Posterior cingulate gyrus (tissue), 11 donors: ENCODE results near the gene EIF3F.

Experiments
- DNase-seq, 10 donors: peaks; one replicate each; pipeline versions ENCODE4 v3.0.0 to v3.0.0-alpha.2; 2020 to 2021; ENCODE audit warnings: mixed read lengths in 3 of 10
- intact Hi-C: fragments of 100-400 bp; cut with DNase I; formaldehyde crosslinking; loops from one replicate; pipeline ENCODE4 v1.15.1; 2023

EIF3F gene

DNA sequence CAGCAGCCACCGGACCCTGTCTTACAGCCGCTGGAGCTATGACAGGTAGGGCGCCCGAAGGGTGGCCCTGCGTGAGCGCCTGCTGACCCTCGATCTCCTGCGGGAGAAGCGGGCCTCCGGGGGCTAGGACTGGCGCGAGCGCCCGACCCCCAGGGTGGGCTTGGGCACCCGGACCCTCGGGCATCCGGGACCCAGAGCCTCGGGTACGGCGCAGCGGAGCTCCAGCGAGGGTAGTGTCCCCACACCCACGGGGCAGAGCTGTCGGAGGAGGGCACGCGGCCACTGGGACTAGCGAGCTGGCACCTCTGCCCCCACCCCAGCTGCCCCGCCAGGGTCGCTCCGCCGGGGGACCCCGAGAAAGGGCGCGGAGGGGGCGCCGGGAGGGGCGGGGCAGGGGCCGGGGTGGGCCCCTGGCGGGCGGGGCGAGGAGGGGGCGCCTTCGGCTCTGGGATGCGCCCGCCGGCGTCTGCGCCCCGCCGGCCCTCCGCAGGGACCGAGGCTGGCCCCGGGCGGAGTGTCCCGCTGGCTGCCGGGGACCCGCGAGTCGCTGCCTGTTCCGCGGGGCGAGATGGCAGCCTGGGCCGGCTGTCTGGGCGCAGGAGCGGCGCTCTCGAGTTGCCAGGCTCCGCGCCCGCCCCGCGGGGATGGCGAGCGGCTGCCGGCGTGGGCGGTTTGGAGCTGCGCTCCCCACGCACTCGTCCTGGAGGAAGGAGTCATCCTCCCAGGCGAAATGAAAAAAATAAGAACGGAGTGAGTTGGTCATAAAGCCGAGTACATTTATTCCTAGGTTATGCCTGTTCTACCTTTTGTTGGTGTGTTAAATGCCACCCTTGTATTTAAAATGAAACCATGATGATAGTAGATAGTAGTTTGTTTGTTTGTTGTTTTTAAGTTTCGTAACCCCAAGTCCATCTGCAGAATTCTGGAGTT lies 32.4 kb downstream of the EIF3F start:
- DNase-seq = peak in 8 of 10 donors; percentile 36 to 91 (median 56)
- intact Hi-C loops = no loop called here

DNA sequence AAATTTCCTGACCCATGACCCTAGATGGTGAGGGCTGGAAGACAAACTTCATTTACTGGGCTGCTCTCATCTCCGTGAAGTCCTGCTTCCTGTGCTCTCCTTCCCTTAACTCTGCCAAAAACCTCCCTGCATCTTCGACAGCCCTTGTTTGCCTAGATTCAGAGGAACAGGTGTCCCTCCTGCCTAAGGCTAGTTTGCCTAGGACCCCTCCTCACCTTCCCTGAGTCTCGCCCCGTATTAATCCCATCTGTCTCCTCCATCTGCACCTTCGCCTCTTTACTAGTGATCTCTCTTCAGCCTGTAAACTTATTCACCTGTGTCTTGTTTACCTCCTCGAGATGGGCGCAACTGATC lies 33.1 kb downstream of the EIF3F start:
- DNase-seq = no peak

DNA sequence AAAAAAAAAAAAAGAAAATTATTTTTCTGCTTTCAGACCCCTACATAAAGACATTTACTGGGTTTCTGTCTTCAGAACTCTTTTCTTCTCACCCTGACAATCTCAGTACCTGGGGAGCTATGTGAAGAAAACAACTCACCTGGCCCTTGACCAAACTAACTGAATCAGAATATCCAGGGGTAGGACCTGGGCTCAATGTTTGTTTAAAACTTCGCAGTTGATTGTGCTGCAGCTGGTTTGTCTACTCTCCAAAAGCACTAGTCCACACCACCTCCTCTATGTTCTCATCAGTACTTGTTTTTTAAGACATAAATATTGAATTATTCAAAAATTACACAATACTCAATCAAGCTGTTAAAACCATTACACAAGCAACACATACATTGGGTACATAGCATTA lies 34.8 kb downstream of the EIF3F start:
- intact Hi-C loops = no loop called here
- no peak for DNase-seq

More for the DNA sequence above, 33.1 kb downstream of the EIF3F start:
- intact Hi-C loops = no loop called here

DNA sequence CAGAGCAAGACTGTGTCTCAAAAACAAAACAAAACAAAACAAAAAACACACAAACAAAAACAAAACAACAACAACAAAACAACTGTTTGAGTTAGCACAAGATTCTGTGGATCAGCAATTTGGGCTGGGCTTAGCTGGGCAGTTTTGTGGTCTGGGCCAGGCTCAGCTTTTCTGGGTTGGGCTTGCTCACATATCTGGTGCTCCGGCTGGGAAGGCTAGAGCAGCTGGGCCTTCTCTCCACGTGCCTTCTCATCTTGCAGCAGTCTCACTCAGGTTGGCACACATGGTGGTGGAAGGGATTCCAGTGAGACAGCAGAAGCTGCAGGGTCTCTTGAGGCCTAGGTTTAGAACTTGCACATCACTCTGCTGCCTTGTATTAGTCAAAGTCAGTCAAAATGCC lies 35.7 kb downstream of the EIF3F start:
- no peak for DNase-seq
- intact Hi-C loops = no loop called here

DNA sequence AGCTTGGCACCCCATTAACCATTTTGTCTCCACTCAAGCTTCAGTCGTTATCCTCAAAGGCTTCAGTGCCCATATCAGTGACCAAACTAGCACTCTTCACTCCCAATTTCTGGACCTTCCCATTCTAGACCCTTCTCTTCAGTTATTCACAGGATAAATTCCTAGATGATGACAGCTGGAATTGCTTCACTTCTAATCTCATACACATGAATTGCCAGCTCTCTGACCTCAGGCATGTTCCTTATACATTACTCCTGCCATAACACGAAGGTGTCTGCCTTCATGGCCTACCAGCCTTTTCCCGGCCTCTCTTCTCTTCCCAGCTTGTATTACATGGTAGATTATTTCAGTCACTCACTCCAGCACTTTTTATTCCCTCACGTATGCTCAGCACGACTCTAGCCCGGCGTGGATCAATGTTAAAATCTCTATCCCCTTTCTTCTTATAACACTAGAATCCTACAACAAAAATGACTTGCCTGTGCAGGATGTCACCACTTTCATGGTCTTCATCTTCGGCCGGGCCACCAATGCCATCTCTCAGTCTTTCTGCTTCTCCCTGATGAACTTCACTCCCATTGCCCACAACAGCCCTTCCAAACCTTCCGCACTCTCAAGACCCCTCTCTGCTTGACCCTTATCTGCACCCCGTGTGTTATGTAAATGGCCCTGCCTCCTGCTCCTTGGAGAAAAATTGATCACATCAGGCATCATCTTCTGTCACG lies 36.9 kb downstream of the EIF3F start:
- intact Hi-C loops = no loop called here
- no peak for DNase-seq

DNA sequence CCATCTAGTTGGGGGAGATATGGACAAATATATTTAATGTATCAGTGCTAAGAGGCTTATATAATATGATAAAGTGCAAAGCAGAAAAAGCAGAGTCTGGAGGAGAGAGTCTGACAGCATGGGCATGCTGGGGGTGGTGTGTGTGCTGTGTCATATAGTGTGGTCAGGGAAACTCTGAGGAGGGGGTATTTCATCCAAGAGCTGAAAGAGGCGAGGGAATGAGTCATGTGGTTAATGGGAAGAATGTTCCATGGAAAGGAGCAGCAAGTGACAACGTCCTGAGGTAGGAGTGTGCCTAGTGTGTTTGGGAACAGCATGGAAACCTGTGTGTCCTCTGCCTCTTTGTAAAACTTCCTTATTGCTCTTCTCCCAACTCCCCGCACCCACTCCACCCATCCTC lies 38.0 kb downstream of the EIF3F start:
- DNase-seq = no peak
- intact Hi-C loops = no loop called here

DNA sequence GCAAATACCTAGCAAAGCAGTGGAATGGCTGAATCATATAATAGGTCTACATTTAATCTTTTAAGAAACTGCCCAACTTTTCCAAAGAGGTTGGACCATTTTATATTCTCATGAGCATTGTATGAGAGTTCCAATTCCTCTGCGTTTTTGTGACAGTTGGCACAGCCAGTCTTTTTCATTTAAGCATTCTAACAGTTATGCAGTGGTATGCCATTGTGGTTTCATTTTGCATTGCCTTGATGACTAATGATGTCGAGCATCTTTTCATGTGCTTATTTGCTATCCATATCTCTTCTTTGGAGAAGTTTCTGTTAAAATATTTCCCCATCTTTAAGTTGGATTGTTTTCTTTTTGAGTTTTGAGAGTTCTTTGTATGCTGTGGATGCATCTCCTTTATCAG lies 38.7 kb downstream of the EIF3F start:
- DNase-seq = no peak
- intact Hi-C loops = no loop called here

DNA sequence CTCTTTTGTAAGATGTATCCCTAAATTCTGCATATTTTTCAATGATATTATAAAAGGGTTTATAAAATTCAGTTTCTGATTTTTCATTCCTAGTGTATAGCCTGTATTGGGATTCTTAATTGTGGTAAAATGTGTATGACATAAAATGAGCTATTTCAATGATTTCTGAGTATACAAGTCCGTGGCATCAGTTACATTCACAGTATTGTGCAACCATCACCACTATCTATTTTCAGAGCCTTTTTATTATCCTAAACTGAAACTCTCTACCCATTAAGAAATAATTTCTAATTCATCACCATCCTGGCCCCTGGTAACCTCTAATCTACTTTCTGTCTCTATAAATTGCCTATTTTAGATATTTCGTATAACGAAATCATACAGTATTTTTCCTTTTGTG lies 39.8 kb downstream of the EIF3F start:
- no peak for DNase-seq
- intact Hi-C loops = no loop called here

DNA sequence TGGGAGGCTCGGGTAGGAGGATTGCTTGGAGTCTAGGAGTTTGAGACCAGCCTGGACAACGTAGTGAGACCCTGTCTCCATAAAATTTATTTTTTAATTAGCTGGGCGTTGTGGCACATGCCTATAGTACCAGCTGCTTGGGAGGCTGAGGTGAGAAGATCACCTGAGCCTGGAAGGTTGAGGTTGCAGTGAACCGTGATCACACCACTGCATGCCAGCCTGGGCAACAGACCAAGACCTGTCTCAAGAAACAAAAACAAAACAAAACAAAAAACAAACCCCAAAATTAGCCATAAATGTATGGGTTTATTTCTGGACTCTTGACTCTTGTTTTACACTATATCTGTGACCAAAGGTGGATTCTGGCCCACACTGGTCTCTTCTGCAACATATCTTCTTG lies 41.6 kb downstream of the EIF3F start:
- intact Hi-C loops = no loop called here
- no peak for DNase-seq

DNA sequence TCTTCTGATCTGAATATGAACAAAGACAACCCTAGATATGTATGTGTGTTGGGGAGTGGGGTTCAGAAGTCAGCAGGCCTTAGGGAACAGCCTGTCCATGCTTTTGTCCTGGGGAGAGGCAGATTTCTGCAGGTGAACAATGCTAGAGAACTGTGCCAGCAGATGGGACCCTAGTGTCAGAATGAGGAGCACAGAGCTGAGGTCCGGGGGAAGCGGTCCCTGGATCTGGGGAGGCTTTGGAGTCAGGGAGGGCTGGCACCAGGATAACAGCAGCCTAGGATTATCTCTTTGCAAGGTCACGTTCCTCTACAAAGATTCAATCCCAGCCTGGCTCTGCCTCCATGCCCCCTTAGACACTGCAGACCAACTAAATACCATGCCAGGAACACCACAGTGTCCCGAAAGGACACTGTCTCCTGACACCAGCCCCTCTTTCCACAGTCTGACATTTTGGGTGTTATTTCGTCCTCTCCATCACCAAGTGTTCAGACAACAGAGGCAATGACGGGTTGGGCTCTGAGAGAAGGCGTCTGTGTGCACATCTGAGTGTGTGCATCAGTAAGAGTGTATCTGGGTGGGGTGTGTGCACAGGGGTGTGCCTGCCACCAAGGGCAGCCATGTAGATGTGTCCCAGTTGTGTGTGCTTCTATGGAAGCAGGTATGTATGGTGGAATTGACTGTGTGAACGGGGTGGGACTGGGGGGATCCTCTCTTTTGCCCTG lies 43.5 kb downstream of the EIF3F start:
- intact Hi-C loops = no loop called here
- DNase-seq = no peak

DNA sequence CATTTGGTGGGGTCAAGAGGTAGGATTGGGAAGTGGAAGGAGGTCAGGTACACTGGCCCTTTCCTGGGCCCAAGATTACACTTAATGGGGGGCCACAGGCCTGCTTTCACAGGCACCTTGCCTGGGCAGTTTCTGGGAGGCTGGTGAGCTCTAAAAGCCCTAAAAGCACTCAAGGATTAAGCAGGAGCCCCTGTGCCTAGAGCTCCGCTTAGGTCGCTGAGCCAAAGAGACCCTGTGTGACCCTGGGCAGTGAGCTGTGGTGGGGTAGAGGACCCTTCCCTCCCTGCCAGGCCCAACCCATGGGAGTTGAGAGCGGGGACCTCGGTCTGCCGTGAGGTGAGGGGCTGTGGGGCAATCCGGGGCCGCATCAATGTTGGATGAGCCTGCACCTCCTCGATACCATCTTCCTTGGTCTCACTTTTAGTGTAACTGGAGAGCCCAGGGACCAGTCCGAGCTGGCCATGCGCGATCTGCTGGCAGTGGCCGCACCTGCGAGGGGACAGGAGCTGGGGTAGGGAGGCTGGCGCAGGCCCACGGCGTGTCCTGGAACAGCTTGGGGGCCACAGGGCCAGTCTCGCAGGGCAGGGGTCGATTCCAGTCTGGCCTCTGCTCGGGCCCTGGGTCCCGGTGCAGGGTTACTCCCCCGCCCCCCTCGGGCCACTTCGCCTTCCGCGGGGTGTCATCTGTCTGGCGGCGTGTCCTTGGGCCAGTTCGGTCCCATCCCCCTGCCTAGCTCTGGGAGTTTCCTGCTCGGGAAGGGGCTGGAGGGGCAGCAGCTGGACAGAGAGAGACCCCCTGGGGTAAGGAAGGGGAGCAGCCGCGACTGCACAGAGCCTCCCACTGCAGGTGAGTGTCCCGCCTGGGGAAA lies 44.3 kb downstream of the EIF3F start:
- intact Hi-C loops = loop anchor here (2.0 kb wide), 1 partner anchor 67 kb away; no protein-coding TSS in a partner anchor
- DNase-seq = no peak

DNA sequence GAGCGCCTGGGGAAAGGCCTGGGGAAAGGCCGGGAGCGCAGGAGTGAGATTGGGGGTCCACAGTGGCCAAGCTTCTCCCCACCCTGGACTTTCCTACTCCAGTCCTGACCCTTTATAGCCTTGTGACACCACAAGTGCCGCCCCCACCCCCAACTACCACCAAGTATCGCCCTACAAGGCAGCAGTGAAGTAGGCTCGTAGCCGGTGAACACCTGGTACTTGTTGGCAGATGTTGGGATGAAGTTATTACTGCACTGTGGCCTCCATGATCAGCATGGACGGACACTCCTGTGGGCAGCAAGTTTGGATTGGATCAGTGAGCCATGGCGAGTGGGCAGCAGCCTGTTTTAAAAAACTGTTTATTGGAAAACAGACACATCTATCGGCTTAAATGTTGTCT lies 45.0 kb downstream of the EIF3F start:
- intact Hi-C loops = loop anchor here (2.0 kb wide), 1 partner anchor 67 kb away; no protein-coding TSS in a partner anchor
- no peak for DNase-seq

DNA sequence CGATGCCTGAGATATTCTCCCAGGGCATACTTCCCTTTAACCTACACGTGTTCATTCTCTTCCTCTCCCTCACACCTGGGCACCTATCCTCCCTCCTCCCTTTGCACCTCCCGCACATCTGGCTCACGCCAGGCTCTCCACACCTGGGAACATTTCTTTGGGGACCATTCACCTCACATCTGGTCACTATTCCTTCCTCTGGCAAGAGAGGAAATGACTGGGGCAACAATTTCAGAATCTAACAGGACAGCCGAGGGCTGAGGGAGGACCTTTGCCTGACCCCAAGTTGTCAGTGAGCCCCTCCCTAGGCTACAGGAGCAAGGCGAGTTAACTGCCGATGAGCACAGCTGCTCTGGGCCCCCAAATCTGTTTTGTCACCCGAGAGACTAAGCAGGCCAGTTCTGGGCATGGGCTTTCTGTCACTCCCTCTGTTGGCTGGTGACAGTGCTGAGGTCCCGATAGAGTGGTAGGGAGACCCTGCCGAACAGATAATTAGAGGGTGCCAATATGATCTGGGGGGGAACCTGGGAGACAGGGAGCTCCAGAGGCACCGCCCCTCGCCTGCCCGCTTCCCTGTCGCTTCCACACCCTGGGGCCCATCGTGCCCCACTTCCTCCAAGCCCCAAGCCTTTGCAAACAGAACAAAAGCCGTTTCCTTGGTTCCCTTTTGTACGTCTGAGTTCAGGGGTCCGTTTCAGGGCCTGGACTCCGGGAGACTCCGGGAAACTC lies 45.6 kb downstream of the EIF3F start:
- intact Hi-C loops = loop anchor here (2.0 kb wide), 1 partner anchor 66 kb away; no protein-coding TSS in a partner anchor

DNA sequence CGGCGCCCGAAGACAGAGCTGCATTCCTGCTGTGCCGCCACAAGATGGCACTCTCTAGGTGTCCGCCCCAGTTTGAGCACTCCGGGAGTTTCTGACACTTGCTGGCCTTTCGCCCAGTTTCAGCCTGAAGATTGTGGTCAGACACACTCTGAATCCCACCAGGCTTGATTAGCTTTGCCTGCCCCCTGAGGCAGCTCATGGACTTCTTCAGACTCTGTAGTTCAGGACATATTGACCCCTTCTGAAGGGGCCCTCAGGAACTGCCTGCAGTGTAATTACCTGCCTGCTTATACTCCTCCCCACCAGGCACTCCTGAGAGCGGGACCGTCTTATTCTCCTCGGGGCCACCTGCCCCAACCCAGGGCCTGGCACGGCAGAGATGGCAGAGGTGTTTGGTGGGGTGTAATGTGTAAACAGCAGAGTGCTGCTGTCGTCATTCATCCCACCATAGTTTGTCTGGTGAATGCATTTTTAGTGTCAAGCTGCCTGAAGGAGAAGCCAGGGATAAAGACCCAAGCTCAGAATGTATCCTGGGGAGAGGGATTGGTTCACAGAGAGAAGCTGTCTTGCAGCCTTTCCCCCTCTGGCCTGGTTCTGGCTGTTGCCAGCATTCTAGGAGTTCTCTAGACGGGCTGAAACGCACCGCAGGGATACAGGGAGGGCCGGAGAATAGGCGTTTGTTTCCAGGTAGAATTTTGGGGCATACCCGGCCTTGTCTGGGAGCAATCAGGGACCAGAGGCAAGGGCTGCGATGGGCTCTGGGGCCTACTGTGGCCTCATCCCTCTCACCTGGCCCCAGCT lies 46.4 kb downstream of the EIF3F start:
- intact Hi-C loops = loop anchor here (2.0 kb wide), 1 partner anchor 65 kb away; no protein-coding TSS in a partner anchor
- DNase-seq = peak; percentile 58 to 96 (median 77)

More for the DNA sequence above, 45.6 kb downstream of the EIF3F start:
- no peak for DNase-seq

DNA sequence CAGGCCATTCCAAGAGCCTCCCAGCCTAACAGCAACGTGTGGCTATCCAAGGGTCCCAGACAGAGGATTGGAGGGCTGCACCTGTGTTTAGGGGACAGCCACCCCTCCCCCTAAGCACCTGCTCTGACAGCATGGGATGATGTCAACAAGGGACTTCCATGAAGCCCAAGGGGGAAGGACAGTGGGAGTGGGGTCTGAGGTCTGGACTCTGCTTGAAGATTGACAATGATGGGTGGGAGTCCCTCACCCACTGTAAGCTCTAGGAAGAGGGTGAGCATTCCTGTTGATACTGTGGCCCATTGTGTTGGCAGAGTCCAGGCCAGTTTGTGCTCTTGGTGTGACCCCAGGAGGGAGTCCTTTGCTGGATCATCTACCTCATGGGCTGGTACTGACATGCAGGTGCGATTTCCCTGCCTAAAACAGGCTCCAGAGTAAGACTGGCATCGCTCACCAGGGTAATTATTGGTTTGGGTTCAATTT lies 47.0 kb downstream of the EIF3F start:
- DNase-seq = no peak
- intact Hi-C loops = no loop called here

DNA sequence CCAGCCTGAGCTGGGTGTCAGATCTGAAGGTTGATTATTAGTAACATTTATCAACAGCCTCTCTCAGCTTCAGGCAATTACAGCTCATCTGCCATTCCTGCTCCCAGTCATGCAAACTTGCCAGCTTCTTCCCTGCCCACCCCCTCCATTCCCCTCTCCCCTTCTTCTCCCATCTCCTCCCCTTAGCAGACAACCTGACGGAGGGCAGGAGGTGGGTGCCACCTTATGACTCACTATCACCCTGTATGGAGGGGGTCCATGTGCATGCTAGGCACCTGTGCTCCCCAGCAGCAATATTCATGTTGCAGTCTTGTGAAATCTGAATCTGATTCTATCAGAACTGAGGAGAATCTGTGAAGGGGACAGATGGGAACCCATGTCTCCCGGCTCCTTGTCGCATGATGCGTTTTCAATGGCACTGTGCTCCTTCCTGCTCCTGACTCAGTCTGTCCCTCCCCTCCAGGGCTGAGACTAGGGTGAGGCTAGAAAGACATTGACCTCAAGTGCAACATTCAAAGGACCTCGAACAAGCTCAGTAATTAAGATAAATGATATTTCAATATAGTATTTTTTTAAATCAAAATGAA lies 47.6 kb downstream of the EIF3F start:
- intact Hi-C loops = no loop called here
- DNase-seq = no peak

DNA sequence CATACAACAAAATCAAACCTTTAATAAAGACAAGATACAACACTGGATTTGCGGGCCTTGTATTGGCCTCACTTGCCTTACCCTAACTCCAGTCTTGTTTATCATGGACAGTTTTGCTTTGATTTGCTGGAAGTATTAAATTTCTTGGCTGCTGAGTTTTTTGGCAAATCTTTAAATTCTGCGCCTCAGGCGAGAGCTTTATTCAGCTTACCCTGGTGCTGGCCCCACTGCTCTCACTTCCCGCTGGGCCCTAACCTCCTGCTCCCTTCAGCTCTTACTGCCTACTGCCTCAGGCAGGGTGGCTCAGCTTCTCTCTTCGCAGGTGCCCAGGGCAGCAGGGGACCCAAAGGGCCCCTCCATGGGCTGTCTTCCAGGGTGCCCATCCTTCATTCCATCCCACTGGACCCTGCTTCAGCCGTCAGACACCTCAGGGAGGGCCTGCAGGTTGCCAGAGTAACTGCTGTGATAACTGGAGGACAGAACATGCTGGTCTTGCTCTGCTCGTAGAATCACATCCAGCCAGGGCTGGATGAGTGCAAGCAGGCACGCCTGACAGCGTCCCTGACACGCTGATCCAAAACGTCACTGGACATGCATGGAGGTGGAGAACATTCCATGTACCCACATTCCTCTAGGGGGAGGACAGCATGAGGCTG lies 48.2 kb downstream of the EIF3F start:
- intact Hi-C loops = no loop called here
- no peak for DNase-seq
